Neural cell (in vitro differentiated cells): Measurements from ENCODE around the gene UHMK1. TPM values are rescaled to one million over a fixed set of nuclear protein-coding genes. Genes with fewer than 3 reads are reported as not detected.

Experiments
- H2AFZ ChIP-seq: fragments of 200-600, 300-800 bp; sonication (generic), shearing (Covaris generic); 2 replicates; pipeline ENCODE4 v1.6.0; 2014; ENCODE audit warnings: low read depth, mild to moderate bottlenecking, antibody characterized with exemption, low read length, moderate library complexity
- H3F3A ChIP-seq: fragments of 200-600 bp; shearing (Covaris generic); 2 replicates; pipeline ENCODE4 v1.6.1; 2016; ENCODE audit warnings: mild to moderate bottlenecking, moderate library complexity, mixed read lengths, antibody characterized with exemption, low read length; ENCODE audit not compliant: insufficient read depth, poor library complexity, severe bottlenecking
- H3K27ac ChIP-seq: fragments of 200-600, 300-800 bp; sonication (generic), shearing (Covaris generic); 2 replicates; pipeline ENCODE4 v1.5.1; 2014; ENCODE audit warnings: mild to moderate bottlenecking, low read length, moderate library complexity
- H3K27me3 ChIP-seq: fragments of 300-800, 200-600 bp; sonication (generic), shearing (Covaris generic); 2 replicates; pipeline ENCODE4 v1.6.0; 2014; ENCODE audit warnings: mild to moderate bottlenecking, low read depth, low read length, moderate library complexity; ENCODE audit not compliant: insufficient read depth
- H3K36me3 ChIP-seq: fragments of 300-800, 200-600 bp; sonication (generic), shearing (Covaris generic); 2 replicates; pipeline ENCODE4 v1.5.1; 2014; ENCODE audit warnings: mild to moderate bottlenecking, antibody characterized with exemption, low read length, moderate library complexity; ENCODE audit not compliant: insufficient read depth
- H3K4me2 ChIP-seq: fragments of 300-800, 200-600 bp; sonication (generic), shearing (Covaris generic); 2 replicates; pipeline ENCODE4 v1.6.0; 2014; ENCODE audit warnings: mild to moderate bottlenecking, low read length
- H3K4me3 ChIP-seq: fragments of 300-800, 200-600 bp; sonication (generic), shearing (Covaris generic); 2 replicates; pipeline ENCODE4 v1.5.1; 2014; ENCODE audit warnings: mild to moderate bottlenecking, low read length, moderate library complexity
- H3K79me2 ChIP-seq: fragments of 200-600 bp; shearing (Covaris generic); replicated peaks from 2 replicates; pipeline ENCODE4 v1.6.0; 2014; ENCODE audit warnings: mild to moderate bottlenecking, low read length, moderate library complexity; ENCODE audit not compliant: insufficient read depth
- H3K9ac ChIP-seq: fragments of 300-800, 200-600 bp; sonication (generic), shearing (Covaris generic); 2 replicates; pipeline ENCODE4 v1.6.1; 2016; ENCODE audit warnings: mild to moderate bottlenecking, low read length, mixed read lengths
- H3K9me2 ChIP-seq: fragments of 200-600 bp; shearing (Covaris generic); 2 replicates; pipeline ENCODE4 v1.6.1; 2016; ENCODE audit warnings: mild to moderate bottlenecking, low read length, mixed read lengths; ENCODE audit not compliant: insufficient read depth
- H3K9me3 ChIP-seq: fragments of 200-600, 300-800 bp; sonication (generic), shearing (Covaris generic); 2 replicates; pipeline ENCODE4 v1.6.1; 2016; ENCODE audit warnings: mild to moderate bottlenecking, mixed run types, low read length, moderate library complexity, mixed read lengths
- H4K20me1 ChIP-seq: fragments of 200-600 bp; shearing (Covaris generic); 2 replicates; pipeline ENCODE4 v1.6.1; 2016; ENCODE audit warnings: mild to moderate bottlenecking, mixed run types; ENCODE audit not compliant: insufficient read depth
- CTCF ChIP-seq: fragments of 450-650 bp; IDR thresholded peaks from 2 replicates; pipeline ENCODE4 v1.5.1; 2014; ENCODE audit warnings: antibody characterized with exemption, mild to moderate bottlenecking, moderate library complexity; ENCODE audit not compliant: poor library complexity, severe bottlenecking
- EP300 ChIP-seq: fragments of 450-650 bp; conservative IDR thresholded peaks from 2 replicates; pipeline ENCODE4 v1.6.1; 2014; ENCODE audit warnings: antibody characterized with exemption, mild to moderate bottlenecking, moderate library complexity; ENCODE audit not compliant: poor library complexity, severe bottlenecking
- EZH2 ChIP-seq: fragments of 200-600, 300-800 bp; shearing (Covaris generic), sonication (generic); IDR thresholded peaks from 2 replicates; pipeline ENCODE4 v1.6.1; 2014; ENCODE audit warnings: antibody characterized with exemption, low read length, borderline replicate concordance, mild to moderate bottlenecking; ENCODE audit not compliant: insufficient read depth, poor library complexity, severe bottlenecking
- MXI1 ChIP-seq: fragments of 450-650 bp; conservative IDR thresholded peaks from 2 replicates; pipeline ENCODE4 v1.6.1; 2014; ENCODE audit warnings: antibody characterized with exemption, mild to moderate bottlenecking; ENCODE audit not compliant: poor library complexity, severe bottlenecking
- POLR2AphosphoS5 ChIP-seq: IDR thresholded peaks from 2 replicates; pipeline ENCODE4 v1.6.1; 2012
- RAD21 ChIP-seq: fragments of 450-650 bp; conservative IDR thresholded peaks from 2 replicates; pipeline ENCODE4 v1.6.1; 2014; ENCODE audit warnings: antibody characterized with exemption, mild to moderate bottlenecking, moderate library complexity
- REST ChIP-seq: IDR thresholded peaks from 2 replicates; pipeline ENCODE4 v1.6.1; 2012; ENCODE audit warnings: borderline replicate concordance
- SMC3 ChIP-seq: fragments of 450-650 bp; conservative IDR thresholded peaks from 2 replicates; pipeline ENCODE4 v1.6.1; 2014; ENCODE audit warnings: antibody characterized with exemption, mild to moderate bottlenecking, moderate library complexity; ENCODE audit not compliant: poor library complexity
- TAF1 ChIP-seq: IDR thresholded peaks from 2 replicates; pipeline ENCODE4 v1.6.1; 2012; ENCODE audit warnings: low read depth
- polyA plus RNA-seq: library from polyadenylated mRNA; depleted of rRNA; stranded (reverse); fragments of >200 nt; gene quantifications from 2 replicates; pipeline ENCODE4 v1.2.3, GENCODE V29; 2014

Gene UHMK1
- polyA plus RNA-seq, 1 donor from 2014 or later: 22.2 TPM

- Histone ChIP-seq H3F3A (no peaks in the 10 kb centered on the region), H3K9me3 (no peaks in the 10 kb centered on the region), H3K79me2 (peaks cover 35% of the 10 kb centered on the region), H3K9ac (peak overlapping the region; percentile 93), H3K36me3 (no peaks in the 10 kb centered on the region), H3K4me3 (peak overlapping the region; percentile 95), H3K9me2 (no peaks in the 10 kb centered on the region), H3K27ac (peak overlapping the region; percentile 89), H2AFZ (peak overlapping the region; percentile 93), H3K4me2 (peak overlapping the region; percentile 17), H3K27me3 (no peaks in the 10 kb centered on the region), H4K20me1 (no peaks in the 10 kb centered on the region)
- TF ChIP-seq TAF1 (no peak), POLR2AphosphoS5 (no peak), CTCF (no peak), RAD21 (no peak), EP300 (no peak), MXI1 (no peak), SMC3 (no peak), EZH2 (no peak), REST (no peak)
These were observed 405 bp upstream of the UHMK1 start for GRCh38 chr1:162497104-162497722.

GRCh38 chr1:162498496-162498810 lies 835 bp downstream of the UHMK1 start:
- Histone ChIP-seq H3F3A (no peaks in the 10 kb centered on the region), H3K27ac (peak overlapping the region; percentile 89), H3K36me3 (no peaks in the 10 kb centered on the region), H3K4me2 (peak overlapping the region; percentile 99), H3K9ac (peak overlapping the region; percentile 93), H3K27me3 (no peaks in the 10 kb centered on the region), H3K9me3 (no peaks in the 10 kb centered on the region), H3K9me2 (no peaks in the 10 kb centered on the region), H3K4me3 (peak overlapping the region; percentile 95), H3K79me2 (peaks cover 38% of the 10 kb centered on the region), H4K20me1 (no peaks in the 10 kb centered on the region), H2AFZ (peak overlapping the region; percentile 93)
- TF ChIP-seq RAD21 (no peak), SMC3 (peak; percentile 3), POLR2AphosphoS5 (no peak), REST (no peak), CTCF (no peak), EP300 (no peak)
